ENCODE data around the gene RRAS2.

DNA sequence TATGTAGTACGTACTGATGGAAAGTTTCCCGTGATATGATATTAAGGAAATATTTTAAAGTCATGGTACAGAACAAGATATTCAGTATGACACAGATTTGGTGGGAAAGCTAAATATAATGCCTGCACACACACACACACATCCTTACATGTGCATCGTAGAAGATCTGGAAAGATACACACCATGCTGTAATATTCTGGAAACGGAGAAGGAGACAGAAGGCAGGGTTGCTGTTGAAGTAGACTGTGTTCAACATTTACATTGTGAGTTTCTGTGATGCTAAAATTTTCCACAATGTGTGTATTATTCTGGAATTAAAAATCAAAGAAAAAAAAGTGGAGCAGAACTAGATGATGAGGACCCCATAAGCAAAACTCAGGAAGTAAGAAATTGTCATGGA, 118.0 kb downstream of the RRAS2 start:
- no peak for TF ChIP-seq POLR2A (IDR thresholded peaks at IDR 0.05; ENCODE audit: low read depth)
- TF ChIP-seq, protein P1, sequence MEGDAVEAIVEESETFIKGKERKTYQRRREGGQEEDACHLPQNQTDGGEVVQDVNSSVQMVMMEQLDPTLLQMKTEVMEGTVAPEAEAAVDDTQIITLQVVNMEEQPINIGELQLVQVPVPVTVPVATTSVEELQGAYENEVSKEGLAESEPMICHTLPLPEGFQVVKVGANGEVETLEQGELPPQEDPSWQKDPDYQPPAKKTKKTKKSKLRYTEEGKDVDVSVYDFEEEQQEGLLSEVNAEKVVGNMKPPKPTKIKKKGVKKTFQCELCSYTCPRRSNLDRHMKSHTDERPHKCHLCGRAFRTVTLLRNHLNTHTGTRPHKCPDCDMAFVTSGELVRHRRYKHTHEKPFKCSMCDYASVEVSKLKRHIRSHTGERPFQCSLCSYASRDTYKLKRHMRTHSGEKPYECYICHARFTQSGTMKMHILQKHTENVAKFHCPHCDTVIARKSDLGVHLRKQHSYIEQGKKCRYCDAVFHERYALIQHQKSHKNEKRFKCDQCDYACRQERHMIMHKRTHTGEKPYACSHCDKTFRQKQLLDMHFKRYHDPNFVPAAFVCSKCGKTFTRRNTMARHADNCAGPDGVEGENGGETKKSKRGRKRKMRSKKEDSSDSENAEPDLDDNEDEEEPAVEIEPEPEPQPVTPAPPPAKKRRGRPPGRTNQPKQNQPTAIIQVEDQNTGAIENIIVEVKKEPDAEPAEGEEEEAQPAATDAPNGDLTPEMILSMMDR (IDR thresholded peaks at IDR 0.05) = no peak

Measured in esophagus muscularis mucosa (tissue), 3 donors.